ENCODE measurements around the gene FZD7.

DNA sequence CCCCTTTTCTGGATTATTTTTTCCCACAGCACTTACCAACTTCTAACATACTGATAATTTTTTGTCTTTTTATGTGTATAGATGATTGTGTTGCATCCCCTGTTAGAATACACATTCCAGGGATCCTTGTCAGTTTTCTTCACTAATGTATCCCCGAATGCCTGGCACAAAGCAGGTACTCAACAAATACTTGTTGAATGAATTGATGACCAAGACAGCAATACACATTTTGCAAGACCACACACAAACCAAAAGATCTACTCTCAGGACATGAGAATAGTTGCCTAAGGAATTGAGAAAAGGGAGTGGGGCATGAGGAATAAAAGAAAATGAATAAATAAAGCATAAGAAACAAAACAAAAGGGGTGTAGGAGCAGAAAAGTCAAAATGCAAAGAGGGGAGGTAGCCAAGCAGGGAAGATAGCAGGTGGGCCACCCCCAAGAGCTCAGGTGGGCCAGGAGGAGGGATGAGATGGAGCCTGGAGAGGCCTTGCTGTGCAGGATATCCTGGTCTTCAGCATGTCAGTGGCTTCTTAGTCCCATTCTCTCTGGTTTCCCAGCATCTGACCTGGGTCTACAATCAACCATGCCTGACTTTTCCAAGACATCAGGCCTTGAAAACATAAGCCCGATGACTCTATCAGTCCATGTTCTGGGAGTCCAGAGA lies 38.5 kb upstream of the FZD7 start:
- TF ChIP-seq POLR2A (IDR thresholded peaks at IDR 0.05): no peak
- TF ChIP-seq, protein P1, sequence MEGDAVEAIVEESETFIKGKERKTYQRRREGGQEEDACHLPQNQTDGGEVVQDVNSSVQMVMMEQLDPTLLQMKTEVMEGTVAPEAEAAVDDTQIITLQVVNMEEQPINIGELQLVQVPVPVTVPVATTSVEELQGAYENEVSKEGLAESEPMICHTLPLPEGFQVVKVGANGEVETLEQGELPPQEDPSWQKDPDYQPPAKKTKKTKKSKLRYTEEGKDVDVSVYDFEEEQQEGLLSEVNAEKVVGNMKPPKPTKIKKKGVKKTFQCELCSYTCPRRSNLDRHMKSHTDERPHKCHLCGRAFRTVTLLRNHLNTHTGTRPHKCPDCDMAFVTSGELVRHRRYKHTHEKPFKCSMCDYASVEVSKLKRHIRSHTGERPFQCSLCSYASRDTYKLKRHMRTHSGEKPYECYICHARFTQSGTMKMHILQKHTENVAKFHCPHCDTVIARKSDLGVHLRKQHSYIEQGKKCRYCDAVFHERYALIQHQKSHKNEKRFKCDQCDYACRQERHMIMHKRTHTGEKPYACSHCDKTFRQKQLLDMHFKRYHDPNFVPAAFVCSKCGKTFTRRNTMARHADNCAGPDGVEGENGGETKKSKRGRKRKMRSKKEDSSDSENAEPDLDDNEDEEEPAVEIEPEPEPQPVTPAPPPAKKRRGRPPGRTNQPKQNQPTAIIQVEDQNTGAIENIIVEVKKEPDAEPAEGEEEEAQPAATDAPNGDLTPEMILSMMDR (IDR thresholded peaks at IDR 0.05 in 8 of 11, conservative IDR thresholded peaks at IDR 0.05 in 3 of 11): no peak
